GM19395 (cell line): ENCODE measurements around the gene OR2A25.
"Not testable (repeated sequence)": the region's sequence is repeated elsewhere in the genome, so short reads cannot be mapped to it uniquely, and the experiment has no call there.

Experiments used
- ATAC-seq: cut with Tn5 transposase; IDR thresholded peaks from one replicate; pipeline ENCODE4 v1.9.1; 2021; ENCODE audit warnings: mild to moderate bottlenecking, moderate library complexity; ENCODE audit not compliant: unreplicated experiment

Gene OR2A25, protein sequence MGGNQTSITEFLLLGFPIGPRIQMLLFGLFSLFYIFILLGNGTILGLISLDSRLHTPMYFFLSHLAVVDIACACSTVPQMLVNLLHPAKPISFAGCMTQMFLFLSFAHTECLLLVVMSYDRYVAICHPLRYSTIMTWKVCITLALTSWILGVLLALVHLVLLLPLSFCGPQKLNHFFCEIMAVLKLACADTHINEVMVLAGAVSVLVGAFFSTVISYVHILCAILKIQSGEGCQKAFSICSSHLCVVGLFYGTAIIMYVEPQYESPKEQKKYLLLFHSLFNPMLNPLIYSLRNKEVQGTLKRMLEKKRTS

DNA sequence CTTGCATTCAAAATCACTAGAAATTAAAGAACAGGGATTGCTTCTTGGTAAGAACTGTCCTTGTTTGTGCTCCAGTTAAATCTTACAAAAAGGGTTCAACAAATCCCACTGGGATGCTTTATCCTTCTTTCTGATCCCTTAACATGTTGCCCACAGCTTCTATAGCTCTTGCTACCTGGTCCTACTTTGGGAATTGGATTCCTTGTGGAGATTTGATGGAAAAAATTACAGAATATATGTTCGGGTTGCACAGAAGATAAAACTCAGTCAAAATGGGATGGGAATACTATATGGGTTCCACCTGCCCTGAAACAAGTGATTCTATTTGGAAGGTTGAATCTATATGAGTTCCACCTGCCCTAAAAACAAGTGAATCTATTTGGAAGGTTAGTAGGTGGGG, at the start of gene OR2A25:
Gene OR2A25 (plus strand): TSS at position 301 of the 400 bp plus-strand sequence. CDS start 4,409 bp downstream, outside the sequence.
- no peak for ATAC-seq

DNA sequence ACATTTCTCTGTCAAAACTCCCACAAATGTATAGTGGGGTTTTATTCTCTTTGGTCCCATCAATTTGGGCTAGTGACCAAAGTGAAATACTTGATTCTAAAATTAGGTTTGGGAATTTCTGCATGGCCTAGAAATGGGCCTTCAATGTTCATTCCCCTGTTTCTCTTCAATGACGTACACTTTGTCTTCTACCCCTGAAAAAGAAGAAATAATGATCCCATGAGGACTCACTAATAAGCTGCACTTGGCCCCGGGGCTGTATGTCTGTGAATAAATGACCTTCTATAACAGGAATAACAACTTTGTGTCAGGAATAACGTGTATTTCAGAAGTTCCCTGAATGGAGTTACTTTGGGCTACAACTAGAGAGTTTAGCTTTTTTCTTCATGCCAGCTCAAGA, 49.3 kb upstream of the OR2A25 start:
- no peak for ATAC-seq

DNA sequence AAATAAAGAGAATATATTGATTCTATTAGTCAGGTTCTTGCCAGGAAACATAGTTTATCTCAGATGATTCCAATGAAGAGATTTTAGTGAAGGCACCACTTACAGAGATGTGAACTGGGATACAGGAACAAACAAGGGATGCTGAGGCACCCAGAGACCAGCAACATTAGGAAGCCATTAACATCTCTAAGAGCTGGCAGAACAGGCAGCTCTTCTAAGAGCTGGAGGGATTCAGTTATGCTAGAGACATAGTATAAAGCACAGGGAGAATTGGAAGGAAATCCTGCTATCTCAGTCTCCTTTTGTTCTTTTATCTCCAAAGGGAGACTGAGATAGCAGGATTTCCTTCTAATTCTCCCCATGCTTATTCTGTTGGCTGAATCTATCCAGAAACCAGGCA, 47.4 kb upstream of the OR2A25 start:
- no peak for ATAC-seq

DNA sequence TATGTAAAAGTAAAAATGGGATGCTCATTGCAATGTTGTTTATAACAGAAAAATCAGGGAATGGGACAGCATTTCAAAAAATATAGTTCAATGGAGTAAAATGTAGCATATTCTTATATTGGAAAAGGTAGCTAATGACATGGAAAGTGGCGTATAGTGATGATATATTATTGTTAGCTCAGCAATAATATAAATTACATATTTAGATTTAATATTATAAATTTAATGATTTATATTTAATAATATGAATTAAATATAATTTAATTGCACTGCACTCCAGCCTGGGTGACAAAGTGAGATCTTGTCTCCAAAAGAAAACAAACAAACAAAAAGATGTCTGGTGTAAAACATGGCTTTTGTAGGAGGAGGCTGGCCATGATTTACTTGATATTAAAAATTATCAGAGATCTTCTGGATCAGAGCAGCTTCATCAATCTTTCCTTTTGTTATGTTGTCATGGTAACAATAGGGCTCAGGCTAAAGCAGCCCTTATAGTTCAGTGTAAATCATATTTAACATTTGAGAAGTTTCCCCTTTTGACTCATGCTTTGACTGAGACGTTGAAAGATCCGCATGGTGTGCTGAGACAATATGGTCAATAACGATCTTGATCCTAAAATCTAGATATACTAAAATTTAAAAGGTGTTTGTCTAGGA, 46.3 kb upstream of the OR2A25 start:
- ATAC-seq, result no peak

DNA sequence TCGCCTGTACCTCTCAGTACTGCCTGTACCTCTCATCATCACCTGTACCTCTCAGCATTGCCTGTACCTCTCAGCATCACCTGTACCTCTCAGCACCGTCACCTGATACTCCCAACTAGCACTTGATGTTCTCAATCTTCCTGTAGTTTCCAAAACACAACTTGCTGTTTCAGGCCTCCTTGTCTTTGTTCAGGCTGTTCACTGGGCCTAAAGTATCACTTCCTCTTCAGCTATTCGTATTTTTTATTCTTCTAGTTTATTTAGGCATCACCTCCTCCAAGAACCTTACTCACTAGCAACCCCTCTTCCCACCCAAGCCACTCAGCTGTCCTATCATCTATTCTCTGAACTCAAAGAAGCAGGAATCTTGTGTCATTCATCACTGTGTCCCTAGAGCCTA, 45.4 kb upstream of the OR2A25 start:
- ATAC-seq, result no peak

DNA sequence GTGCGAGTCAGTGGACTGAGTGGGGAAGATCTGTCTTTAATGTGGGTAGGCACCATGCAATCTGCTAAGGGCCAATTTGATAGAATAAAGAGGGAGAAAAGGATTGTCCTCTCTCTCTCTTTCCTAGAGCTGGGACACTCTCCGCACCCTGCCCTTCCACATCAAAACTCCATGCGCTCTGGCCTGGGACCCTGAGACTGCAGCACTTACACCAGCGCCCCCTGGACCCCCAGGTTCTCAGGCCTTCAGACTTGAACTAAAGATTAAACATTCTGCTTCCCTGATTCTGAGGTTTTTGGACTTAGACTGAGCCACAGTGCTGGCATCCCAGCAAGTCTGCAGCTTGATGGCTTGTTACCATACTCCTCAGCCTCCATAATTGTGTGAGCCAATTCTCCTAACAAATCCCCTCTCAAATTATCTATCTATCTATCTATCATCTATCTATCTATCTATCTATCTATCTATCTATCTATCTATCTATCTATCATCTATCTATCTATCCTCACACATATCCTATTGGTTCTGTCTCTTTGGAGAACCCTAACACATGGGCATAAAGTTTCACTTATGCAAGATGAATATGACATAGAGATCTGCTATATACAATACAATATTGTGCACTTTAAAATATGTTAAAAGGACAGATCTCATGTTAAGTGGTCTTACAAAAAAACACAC, 43.3 kb upstream of the OR2A25 start:
- ATAC-seq, result no peak

DNA sequence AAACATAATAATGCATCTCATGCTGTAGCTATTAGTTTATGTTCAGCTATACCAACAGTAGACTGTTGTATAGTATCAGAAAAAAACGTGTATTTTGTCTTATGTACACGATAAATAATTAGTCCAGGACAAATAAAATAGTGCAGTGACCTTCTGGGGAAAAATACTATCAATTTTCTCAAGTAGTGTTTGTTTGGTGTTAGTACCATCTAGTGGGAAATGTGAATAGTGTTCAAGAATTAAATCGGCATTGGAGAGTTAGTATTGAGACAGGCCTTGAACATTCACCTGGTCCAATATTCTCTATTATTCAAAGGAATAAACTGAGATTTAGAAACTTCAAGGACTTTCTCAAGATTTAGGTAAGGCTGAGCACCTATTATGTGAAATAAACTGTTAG, 42.5 kb upstream of the OR2A25 start:
- ATAC-seq, result no peak

DNA sequence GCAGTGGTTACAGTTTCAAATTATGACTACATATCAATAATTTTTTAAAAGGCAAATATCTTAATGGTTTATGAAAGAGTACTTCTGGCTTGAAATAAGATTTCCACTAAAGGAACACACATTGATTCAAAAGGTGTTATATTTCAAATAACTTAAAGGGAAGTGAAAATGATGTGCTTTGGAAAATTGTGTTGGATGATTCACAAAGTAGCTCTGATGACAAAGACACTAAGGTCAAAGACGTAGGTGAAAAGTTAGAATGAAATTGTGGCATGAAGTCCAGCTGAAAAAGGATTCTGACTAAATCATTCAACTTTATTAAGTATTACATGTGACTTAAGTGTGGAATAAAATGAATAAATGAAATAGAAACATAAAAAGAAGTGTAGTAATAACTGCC, 41.6 kb upstream of the OR2A25 start:
- ATAC-seq, result no peak

DNA sequence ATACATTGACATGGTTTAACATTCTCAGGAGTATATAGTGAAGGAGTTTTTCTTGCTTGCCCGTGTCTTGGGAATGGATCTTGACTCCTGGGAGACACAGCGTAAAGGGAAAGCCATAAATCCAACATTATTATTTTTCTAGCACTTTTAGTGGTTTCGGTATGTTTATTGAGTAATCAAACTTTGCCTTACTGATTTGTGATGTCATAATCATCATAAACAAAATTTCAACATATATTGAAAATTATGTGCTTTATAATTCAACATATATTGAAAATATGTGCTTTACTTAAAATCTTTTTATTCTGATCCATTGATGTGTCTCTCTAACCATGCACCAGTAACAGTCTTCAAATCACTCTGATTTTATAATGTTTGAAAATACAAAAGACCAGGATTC, 41.1 kb upstream of the OR2A25 start:
- no peak for ATAC-seq

DNA sequence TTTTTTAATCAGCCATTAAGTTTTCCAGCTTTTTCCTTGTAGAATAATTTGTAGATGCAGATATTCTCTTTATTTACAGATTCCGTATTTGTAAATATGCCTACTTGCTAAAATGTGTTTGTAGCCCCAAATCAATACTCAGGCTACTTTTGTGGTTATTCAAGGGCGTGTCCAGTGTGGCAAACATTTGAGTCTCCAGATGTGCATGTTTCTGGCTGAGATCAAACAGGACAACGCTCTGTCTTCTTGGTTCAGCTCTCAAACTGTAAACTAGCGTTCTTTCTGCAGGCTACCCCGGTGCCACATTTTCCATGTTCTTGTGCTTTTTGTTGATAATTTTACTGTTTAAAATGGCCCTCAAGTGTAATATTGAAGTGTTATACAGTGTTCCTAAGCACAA, 37.1 kb upstream of the OR2A25 start:
- ATAC-seq, result no peak

DNA sequence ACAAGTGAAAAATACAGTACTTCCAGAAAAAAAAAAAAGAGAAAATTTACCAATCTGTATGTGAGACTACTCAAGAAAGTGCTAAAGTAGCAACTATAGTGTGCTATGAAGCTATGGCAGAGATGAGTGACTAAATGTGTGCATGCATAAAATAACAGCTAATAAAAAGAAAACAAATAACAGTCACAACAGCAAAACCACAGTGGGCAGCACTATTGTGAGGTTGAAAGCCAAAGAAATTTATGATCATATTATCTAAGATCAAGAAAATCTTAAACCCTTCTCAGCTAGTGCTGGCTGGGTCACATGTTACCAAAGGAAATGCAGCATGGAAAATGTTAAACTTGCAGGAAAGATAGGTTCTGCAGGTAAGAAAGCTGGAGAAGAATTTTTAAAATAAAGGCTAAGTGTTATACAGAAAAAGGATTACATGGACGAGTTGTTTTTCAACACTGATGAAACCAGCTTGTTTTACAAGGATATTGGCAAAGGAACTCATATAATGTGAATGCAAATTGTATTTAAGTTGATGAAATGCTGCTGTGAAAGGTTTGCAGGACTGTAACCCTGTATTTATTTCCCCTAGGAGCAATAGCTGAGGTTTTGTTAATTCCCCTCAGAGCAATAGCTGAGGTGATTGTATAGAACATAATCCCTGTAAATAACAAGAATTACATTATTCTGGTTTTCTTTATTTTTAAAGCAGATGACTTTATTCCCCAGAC, 36.5 kb upstream of the OR2A25 start:
- ATAC-seq, result no peak

DNA sequence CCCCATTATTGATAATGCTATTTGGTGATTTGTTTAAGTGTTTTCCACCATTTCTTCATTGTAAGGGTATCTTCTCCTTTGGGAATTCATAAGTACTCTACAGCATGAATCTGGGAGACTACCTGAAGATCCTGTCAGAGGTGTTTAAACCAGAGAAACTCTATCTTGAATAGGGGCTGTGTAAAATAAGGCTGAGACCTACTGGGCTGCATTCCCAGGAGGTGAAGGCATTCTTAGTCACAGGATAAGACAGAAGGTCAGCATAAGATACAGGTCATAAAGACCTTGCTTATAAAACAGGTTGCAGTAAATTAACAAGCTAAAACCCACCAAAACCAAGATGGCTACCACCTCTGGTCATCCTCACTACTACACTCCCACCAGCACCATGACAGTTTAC, 34.2 kb upstream of the OR2A25 start:
- no peak for ATAC-seq

DNA sequence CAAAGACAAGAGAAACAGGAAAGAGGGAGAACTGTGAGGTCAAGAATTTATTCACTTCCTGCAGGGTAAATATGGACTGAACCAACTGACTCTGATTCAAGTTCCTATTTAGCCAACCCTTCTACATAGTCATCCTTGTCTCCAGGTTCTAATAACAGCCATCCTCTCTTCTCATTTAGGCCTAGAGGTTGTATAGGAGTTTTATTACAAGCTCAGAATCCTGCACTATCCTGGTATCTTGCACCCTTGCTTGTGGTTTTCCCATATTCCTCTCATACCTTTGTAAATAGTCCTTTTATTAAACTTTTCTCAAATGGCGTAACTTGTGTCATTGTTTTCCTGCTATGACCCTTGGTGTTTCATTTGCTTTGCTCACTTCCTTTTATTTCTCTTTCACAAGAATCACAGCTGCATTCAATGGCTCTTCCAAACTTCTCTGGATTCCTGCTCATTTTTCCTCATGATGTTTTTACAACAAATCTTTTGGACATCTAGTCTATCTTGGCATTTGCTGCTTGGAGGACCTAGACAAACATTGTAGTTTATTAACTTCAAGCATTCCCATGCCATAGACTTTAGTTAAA, 33.2 kb upstream of the OR2A25 start:
- no peak for ATAC-seq

DNA sequence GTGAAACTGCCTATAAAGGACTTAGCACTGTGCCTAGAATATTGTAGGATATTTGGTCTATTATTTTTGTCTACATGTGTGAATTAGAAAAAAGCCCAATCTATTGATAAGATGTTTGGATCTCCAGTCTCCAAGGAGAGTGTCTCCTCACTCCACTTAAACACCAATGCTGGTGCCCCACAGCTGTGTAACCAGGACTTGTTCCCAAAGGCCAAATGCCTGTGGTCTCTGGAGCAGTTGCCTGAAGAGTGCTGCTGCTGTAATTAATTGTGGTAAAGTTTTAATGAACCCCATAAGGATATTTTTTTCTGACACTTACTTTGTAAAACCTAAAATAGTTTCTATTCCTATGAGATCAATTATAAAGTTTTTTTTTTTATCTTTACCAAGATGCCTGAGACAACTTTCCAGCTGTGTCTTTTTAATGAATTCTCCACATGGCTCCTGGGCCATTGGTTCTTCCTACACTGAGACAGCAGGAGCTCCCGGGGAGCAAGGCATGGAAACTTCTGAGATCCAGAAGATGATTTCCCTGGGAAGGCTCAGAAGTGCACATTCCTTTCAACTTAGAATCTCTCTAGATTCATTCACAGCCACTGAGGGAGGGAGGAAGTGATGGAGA, 32.1 kb upstream of the OR2A25 start:
- no peak for ATAC-seq

DNA sequence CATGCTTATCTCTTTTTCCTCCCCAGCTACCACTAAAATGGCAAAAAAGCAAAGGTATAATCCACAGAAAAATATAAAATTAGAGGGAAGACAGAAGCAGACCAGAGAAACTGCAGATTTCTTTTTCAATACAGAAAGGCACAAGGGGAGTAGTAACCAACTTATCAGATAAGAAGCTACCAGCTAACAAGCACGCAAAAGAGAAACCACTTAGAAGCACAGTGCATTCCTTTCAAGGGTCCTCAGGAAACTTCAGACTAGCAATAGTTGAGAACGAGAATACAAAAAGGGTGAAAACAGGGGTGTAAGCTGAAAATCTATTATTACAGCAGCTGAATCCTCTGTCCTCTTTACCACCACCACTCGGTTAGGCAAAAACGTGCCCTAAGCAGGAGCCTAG, 30.7 kb upstream of the OR2A25 start:
- no peak for ATAC-seq

DNA sequence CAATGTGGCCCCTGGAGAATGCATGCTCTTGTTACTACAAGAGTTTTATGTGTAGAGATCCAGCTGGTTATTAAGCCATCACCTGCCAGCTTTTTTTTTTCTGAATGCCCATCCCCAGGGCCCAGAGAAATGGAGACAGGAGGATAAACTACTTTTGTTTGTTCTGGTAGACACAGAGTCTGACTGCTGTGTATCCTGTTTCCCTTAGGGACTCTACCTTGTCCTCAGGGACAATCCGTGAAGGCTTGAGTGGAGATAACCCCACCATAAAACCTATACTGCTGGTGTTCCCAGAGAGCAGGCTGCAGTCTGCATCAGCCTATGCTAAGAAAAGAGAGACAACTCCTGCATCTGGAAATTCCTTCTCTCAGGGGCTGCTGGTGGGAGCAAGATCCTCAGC, 21.0 kb upstream of the OR2A25 start, which contains the start of gene OR2A5:
Gene OR2A5 (plus strand): TSS at position 301 of the 400 bp plus-strand sequence. CDS start 1,454 bp downstream, outside the sequence.
- no peak for ATAC-seq

DNA sequence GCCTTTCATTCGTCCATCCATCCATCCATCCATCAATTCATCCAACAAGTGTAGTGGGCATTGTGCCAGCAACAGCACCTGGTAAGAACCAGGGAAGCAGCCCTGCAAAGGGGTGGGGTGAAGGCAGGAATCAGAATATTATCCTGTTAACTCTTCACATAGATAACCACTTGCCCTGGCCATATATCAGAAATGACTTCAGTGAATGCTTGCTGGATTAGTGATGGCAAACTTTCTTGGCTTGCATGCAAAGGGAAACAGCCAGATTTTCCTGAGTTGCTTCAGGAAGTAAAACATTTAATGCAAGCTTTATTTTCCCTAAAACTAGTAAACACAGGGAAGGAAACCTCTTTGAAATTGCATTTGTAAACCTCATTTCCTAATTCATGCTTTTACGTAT, 20.1 kb upstream of the OR2A25 start:
- no peak for ATAC-seq

DNA sequence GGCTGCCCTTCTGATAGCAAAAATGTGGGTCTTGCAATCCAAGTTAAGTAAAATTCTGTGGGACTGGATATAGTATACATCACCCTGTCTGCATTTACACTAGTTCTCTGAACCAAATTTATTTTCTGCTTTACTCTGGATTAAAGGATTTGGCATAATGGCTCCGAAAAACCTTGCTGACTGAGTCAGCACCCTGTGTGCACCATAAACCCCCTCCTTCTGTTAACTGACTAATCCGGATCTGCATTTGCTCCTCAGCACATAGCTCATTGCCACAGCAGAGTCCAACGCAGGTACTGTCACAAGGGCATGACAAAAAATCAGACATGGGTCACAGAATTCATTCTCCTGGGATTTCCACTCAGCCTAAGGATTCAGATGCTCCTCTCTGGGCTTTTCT, 19.5 kb upstream of the OR2A25 start:
- no peak for ATAC-seq

DNA sequence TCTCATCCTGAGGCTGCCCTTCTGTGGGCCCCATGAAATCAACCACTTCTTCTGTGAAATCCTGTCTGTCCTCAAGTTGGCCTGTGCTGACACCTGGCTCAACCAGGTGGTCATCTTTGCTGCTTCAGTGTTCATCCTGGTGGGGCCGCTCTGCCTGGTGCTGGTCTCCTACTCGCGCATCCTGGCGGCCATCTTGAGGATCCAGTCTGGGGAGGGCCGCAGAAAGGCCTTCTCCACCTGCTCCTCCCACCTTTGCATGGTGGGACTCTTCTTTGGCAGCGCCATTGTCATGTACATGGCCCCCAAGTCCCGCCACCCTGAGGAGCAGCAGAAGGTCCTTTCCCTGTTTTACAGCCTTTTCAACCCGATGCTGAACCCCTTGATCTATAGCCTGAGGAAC, 18.7 kb upstream of the OR2A25 start:
- not testable (repeated sequence) for ATAC-seq

DNA sequence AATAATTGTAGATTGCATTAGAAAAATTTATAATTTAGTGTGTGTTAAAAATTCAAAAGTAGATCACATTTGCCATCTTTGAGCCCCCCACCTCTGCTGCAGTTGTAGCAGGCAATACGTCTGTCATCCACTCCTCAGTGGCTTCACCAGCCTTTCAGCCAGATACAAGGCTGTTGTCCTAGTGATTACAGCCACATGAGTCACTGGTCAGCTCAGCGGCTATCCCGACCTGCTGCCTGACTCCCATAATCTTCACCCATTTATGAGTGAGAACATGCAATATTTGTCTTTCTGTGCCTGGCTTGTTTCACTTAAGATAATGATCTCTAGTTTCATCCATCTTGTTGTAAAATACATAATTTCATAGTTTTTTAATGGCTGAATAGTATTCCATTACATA, 11.7 kb upstream of the OR2A25 start:
- ATAC-seq, result no peak

DNA sequence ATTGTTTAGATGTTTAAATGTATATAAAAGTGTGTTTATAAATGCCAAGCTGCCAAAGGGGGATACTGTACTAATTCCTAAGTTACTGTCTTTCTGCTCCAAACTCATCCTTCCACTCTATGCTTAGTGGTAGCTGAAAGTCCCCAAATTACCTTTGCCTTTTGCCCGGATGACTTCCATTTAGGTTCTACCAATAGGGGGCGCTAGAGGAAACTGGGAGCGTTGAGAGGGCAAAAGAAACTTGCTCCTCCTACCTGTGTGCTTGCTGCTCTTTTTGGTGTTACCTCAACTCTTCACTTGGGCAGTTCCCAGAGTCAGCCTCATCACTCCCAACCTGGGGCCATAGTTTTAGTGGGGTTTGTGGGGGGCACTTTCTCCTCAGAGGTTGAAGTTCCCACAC, 5.9 kb upstream of the OR2A25 start:
- ATAC-seq, result no peak
